ENCODE measurements around the gene NPLOC4.
"Not testable (repeated sequence)": the region's sequence is repeated elsewhere in the genome, so short reads cannot be mapped to it uniquely, and the experiment has no call there.

Gene NPLOC4
- total RNA-seq, result 84.3 to 110 (median 104) reads per million in 4 donors

- peak; percentile 64 to 84 (median 76) for DNase-seq
These were observed at the start of gene NPLOC4, which contains the start of gene TSPAN10 for GRCh38 chr17:81636505-81637288. Gene NPLOC4 (minus strand): TSS chr17:81637112. CDS start chr17:81636930, 182 bp downstream. Gene TSPAN10 (plus strand): TSS chr17:81637196. CDS start chr17:81642413, 5,217 bp downstream.

DNA sequence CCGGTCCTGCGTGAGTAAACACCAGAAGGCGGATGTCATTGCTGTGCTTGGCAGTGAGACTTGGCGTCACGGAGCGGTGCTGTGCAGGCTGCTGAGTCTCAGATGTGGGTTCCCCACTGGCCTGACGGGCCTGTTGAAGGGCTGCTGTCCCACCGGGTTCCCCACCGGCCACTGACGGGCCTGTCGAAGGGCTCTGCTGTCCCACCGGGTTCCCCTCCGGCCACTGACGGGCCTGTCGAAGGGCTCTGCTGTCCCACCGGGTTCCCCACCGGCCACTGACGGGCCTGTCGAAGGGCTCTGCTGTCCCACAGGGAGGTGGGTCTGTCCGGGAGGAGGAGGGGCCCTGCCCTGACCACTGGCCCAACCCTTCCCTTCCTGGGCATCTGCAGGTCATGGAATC, 49.7 kb upstream of the NPLOC4 start:
- DNase-seq, result no peak

DNA sequence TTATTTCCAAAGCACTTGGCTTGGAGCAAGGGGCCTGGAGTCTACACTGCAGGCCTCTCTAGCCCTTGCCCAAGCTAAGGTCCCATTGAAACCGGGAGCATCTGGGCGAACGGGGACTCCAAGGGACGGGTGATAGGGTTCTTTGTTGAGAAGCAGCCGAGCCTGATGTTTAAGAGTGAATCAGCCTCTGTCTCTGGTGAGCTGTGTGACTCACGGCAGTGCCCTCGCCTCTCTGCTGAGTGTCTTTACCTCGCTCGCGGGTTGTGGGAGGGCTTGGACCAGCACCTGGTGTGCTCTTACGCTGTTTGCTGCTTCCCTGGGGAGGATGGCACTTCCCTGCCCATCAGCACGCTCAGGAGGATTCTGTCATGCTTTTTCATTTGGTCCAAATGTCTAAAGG, 48.2 kb upstream of the NPLOC4 start:
- DNase-seq, result no peak

DNA sequence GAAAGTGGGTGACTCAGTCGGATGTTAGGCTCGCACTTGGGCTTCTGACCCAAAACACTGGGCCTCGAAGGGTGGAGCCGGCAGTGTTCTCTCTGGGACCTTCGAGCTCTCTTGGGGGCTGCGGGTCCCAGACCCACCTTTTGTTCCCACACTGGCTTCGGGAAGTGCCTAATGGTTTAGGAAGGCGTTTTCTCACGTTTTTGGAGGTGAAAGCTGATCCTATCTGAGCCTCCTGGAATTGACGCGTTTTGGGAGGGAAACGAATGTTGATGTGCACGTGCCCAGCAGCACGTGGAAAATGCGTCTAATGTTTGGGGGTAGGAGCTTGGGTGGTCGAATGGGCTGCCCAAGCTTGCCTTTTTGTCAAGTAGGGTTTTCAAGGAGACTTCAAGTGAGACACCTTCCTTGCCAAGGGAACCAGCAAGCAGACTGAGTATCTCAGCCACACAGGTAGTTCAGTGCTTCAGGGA, 47.6 kb upstream of the NPLOC4 start:
- no peak for DNase-seq

DNA sequence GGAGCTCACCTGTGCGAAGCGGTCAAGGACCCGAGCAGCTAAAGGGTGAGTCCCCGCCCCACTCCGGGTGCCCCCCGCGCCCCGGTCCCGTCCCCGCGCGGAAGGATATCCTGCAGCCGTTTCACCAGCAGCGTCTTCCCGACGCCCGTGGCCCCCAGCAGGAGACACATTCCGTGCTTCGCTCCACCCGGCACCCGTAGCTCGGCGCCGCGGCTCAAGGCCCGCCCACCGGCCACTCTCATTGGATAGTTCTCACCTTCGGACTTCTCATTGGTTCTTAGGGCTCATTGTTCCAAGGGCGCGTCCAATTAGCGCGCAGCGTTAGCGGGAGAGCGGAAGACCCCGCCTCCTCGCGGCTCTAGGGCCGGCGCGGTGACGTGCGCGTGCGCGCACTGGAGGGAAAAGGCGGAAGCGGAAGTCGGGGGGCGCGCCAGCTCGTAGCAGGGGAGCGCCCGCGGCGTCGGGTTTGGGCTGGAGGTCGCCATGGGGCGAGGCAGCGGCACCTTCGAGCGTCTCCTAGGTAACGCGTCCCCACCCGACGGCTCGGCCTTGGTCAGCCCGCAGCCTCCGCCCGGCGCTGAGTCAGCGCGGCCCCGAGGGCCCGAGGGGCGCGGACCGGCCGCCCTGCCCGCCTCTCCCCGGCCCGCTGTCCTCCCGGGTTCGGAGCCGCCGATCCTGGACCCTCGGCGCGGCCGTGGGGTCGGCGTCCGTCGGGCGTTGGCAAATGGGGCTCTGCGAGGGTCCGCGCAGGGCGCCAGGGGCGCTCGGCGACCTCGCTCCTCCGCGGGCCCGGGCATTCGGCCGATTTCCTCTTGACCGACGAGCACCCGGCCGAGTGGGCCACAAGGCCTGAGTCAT, 46.9 kb upstream of the NPLOC4 start, which contains the start of the genes ARL16 and HGS:
Gene ARL16, minus strand, starts transcription at position 214 of the 858 bp plus-strand sequence. Its CDS starts 44 bp downstream, at position 170.
Gene HGS, plus strand, starts transcription at position 428 of the 858 bp plus-strand sequence. Its CDS starts 56 bp downstream, at position 484.
- DNase-seq, result peak; percentile 93 to 99 (median 95)

GRCh38 chr17:81683208-81683583, 46.3 kb upstream of the NPLOC4 start:
- no peak for DNase-seq

GRCh38 chr17:81682565-81683207, 45.8 kb upstream of the NPLOC4 start:
- no peak for DNase-seq

DNA sequence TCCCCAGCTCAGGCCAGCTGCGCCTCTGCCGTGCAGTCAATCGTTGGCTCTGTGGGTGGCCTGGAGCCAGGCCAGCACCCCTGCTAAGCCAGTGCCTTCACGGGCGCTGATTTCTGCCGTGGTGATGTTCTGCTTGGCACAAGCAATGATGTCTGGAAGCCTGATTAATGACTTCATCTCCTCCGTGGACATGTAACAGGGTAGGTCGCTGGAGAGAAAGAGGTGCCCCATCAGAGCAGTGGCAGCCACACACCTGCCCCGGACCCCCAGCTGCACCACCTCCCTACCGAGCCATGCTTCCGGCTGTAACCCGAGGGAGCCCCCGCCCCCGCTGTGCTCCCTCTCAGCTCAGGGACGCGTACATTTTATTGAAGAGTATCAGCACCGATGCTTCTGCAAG, 44.8 kb upstream of the NPLOC4 start:
- no peak for DNase-seq

- no peak for DNase-seq
These were observed 43.2 kb upstream of the NPLOC4 start for GRCh38 chr17:81680150-81680549.

DNA sequence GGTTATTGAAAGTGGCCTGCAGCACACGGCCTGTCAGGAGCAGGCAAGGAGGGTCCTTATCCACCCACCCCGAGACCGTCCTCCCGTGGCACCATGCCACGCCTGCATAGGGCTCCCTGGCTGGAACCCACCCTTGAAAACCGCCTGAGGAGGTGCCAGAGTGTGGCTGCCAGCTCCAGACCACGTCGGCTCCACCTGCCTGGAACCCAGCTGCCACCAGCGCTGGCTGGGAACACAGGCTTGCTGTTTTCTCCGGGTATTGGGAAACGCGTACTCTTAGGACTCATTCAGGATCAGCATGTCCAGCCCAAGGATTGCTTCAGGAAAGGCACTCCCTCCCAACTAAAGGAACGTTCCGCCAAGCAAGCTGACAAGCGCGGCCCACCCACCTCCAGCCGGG, 40.0 kb upstream of the NPLOC4 start:
- no peak for DNase-seq

- DNase-seq, result not testable (repeated sequence)
These were observed 38.8 kb upstream of the NPLOC4 start for GRCh38 chr17:81675515-81676221.

- no peak for DNase-seq
These were observed 36.8 kb upstream of the NPLOC4 start for GRCh38 chr17:81673561-81674258.

DNA sequence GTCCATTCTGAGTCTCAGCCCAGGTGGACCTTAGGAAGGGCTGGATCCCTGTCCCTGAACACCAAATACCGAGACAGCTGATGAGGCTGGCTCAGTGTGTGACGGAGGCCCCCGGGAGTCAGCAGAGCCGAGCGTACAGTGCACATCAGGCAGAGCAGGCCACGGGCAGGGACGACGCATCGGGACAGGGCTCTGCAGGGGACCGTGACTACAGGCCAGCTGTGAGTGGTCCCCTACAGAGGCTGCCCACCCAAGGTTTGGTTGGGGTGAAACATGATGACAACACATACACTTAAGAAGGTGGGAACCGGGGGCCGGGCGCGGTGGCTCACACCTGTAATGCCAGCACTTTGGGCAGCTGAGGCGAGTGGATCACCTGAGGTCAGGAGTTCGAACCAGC, 36.0 kb upstream of the NPLOC4 start:
- no peak for DNase-seq

DNA sequence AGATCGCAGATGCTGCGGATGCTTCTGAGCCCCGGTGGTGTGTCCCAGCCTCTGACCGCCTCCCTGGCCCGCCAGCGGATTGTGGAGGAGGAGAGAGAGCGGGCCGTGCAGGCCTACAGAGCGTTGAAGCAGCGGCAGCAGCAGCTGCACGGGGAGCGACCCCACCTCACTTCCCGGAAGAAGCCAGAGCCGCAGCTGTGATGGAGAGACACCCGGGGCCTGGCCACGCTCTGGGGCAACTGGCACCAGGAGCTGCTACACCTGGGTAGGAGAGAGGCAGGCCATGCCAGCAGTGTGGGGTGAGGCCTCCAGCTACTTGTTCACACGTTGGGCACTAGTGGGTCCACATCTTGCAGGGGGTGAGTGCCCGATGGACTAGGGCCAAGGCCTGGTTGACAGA, 35.6 kb upstream of the NPLOC4 start:
- DNase-seq, result no peak

DNA sequence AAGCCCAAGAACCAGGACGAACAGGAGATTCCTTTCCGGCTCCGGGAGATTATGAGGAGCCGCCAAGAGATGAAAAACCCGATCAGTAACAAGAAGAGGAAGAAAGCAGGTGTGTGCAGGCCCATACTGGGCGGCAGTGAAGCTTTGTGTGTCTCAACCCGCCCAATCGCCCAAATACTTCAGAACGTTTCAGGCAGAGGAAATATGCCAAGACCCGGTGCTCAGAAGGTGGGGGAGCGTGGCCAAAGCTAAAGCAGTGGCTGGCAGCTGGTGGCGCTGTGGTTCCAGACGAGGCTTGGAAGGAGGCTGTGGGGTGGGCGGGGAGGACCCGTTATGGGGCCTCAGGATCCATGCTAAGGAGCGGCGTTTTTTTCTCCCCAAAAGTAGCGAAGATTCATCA, 30.8 kb upstream of the NPLOC4 start:
- DNase-seq, result no peak

DNA sequence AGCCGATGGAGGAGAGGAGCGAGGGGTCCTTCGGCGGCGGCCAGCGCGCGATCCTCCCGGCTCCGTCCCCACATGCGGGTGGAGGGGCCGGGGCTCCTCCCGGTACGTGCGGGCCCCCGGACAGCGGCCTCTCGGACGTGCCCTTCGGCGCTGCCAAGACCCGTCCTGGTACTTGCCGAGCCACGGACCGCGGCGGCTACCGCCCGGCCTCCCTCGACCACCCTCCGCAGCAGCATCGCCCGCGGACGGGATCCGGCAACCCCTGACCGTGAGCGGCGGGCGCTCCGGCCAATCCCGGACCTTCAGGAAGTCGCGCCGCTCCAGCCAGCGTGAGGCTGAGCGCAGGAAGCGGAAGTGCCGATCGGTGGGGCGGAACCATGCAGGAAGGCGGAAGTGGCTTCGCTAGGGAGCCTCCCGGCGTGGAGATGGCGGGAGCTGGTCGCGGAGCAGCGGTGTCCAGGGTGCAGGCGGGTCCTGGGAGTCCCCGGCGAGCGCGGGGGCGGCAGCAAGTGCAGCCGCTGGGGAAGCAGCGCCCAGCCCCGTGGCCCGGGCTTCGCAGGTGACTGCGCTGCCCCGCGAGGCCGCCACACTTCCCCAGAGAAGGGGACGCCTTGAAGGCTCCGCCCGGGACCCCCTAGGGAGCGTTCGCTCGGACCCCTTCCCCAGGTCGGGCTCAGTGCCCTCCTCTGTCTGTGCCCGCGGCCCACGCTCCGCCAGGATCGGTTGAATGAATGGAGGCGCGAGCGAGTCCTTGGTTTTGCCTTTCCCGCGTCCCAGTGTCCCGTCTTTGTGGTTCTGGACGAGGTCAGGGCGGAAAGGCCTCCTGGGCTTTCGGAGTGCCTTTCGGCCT, 29.7 kb upstream of the NPLOC4 start, which contains the start of the genes CCDC137 and OXLD1:
Gene CCDC137, plus strand, starts transcription at position 396 of the 850 bp plus-strand sequence. Its CDS starts 30 bp downstream, at position 426.
Gene OXLD1, minus strand, starts transcription at position 264 of the 850 bp plus-strand sequence. Its CDS starts 28 bp downstream, at position 236.
- peak; percentile 83 to 95 (median 88) for DNase-seq

DNA sequence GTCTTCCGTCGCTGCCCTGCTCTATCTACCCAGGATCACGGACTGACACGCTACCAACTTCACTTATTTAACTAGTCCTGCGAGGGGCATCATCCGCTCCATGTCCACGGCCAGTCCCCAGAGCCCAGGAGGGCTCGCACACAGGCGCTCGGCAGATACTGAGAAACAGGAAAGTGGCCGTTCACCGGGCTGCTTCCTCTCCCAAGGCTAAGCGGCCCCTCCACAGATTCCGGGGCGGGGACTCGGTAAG, 29.1 kb upstream of the NPLOC4 start:
- DNase-seq, result peak in 2 of 5 donors; percentile 19 to 24

- peak in 2 of 5 donors; percentile 22 to 53 for DNase-seq
These were observed 28.5 kb upstream of the NPLOC4 start for GRCh38 chr17:81665205-81666091.

- DNase-seq, result no peak
These were observed 27.1 kb upstream of the NPLOC4 start for GRCh38 chr17:81664051-81664470.
